ENCODE data around the gene IQGAP3.

The IQGAP3 gene

DNA sequence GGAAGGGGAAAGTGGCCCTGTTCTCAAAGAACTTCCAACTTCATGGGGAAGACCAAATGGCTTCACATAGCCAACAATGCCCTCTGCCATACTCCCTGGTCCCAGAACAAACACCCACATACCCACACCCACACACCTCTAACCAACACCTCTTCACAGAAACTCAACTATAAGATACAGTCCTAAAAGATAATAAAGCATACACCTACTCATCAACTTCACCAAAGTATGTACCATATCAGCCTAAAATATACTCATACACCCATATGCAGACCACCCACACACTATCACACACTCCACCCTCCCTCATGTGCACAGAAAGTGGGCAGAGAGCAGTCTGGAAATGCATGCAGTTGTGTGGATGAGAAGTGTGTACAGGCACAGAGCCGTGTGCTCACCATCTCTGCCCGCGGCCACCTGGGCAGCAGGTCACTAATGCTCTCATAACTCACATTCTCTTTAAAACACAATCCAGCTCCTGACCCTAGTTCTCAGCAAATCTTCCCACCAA, 27.7 kb downstream of the IQGAP3 start:
- no peak for DNase-seq (ENCODE audit: low read depth in 3 of 3)

- no peak for DNase-seq (ENCODE audit: low read depth in 3 of 3)
Measured at GRCh38 chr1:156543066-156543465, 29.3 kb downstream of the IQGAP3 start.

- DNase-seq (ENCODE audit: low read depth in 3 of 3), result no peak
Measured at GRCh38 chr1:156540955-156541354, 31.4 kb downstream of the IQGAP3 start.

DNA sequence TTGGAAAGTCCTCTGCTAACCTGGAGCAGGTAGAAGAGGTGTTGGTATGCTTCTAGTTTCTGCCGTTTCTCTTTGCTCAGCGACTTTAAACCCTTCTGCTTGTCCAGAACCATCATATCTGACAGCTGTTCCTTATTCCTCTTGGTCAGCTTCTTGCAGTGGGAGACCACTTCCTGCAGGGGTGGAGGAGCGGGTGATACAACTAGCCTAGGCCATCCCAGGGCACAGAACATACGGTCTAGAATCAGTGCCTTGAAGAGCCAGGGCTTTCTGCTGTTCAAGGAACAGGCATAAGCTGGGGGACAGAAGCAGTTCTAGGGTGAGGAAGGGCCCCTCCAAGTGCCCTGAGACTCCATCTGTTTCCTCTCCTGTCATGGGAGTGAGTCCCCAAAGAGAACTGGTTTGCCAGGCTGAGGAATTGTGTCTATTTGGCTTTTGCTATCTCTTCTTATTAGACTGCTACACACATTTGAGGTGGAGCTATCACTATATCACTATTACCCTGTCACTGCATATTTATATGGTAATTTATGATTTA, 32.5 kb downstream of the IQGAP3 start:
- DNase-seq (ENCODE audit: low read depth in 3 of 3), result no peak

DNA sequence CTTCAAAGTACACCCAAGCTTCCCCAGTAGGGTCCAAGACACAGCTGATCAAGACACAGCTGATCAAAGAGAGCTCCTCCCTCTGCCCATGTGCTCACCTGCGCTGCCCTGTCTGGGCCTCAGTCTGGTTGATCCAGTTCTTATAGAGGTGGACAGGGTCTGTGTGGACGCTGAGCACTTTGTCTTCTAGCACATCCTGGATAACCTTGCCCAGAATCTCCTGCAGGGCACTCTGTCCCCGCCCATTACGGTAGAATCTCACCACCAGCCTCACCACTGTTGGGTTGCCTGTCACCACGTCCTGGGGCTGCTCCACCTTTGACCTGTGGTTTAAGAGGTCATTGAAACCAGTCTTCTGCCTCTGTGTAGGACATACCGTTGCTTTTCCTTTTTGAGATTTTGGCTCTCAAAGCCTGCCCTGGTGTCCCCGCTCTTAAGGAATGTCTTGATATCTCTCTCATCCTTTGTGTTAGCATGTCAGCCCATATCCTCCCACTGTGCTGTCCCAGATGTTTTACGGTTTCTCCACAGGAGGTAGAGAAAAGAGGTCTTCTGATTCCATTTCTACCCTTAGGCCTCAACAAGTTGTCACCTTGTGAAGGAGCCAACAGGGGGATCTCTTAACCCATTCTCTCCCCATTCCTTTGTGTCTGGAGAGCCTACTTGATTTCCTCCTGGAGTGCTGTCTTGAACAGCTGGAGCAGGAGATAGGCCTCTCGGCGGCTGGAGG, 33.5 kb downstream of the IQGAP3 start:
- DNase-seq (ENCODE audit: low read depth in 3 of 3), result no peak

- DNase-seq (ENCODE audit: low read depth in 3 of 3), result no peak
Measured at GRCh38 chr1:156537027-156537426, 35.3 kb downstream of the IQGAP3 start.

DNA sequence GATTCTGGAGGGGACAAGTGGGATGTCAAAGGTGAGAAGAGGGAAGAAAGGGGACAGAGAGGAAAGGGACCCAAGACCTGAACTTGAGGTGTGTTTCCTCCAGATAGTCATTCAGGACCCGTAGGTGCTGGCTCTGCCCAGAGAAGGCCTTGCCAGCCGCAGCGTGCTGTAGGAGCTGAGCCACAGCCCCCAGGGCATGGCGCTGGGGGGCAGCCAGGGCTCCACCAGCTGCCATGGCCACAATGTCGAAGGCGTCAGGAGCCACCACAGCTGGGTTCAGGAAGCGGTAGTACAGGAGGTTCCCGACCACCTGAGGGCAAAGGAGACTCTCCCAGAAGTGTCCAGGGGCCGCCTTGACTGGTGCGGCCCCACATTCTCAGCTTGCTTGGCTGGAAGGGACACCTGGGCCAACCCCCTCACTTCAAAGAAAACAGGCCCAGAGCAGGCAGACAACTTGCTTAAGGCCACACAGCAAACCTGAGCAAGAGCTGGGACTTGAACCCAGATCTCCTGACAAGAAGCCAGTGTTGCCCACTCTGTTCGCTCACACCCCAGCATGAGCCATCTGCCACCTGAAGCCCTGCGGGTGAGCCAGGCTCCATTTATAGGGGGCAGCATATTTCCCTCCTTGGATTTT, 37.8 kb downstream of the IQGAP3 start:
- no peak for DNase-seq (ENCODE audit: low read depth in 3 of 3)

- no peak for DNase-seq (ENCODE audit: low read depth in 3 of 3)
Measured at GRCh38 chr1:156533568-156534220, 38.7 kb downstream of the IQGAP3 start.

- no peak for DNase-seq (ENCODE audit: low read depth in 3 of 3)
Measured at GRCh38 chr1:156532374-156532773, 40.0 kb downstream of the IQGAP3 start.

- DNase-seq (ENCODE audit: low read depth in 3 of 3), result no peak
Measured at GRCh38 chr1:156530006-156530405, 42.4 kb downstream of the IQGAP3 start.

- DNase-seq (ENCODE audit: low read depth in 3 of 3), result no peak
Measured at GRCh38 chr1:156528875-156529425, 43.4 kb downstream of the IQGAP3 start.

DNA sequence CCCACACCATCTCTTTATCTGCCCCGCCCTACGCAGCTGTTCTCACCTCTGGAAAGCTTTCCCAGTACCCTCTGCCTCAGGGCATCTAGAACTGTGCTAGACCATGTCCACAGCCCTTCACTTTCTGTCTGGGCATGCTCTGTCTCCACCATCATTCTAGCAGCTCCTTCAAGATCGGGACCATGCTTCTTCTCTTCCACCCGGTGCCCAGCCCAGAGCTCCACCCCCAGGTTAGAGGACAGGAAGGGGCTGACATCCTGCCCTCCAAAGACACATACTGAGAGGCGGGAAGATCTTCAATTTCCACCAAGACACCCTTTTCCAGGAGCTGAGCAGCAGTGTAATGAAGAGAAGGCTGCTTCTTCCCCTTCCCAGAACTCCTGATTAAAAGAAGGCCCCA, 44.1 kb downstream of the IQGAP3 start:
- no peak for DNase-seq (ENCODE audit: low read depth in 3 of 3)

GRCh38 chr1:156527584-156527983, 44.8 kb downstream of the IQGAP3 start:
- DNase-seq (ENCODE audit: low read depth in 3 of 3), result no peak

DNA sequence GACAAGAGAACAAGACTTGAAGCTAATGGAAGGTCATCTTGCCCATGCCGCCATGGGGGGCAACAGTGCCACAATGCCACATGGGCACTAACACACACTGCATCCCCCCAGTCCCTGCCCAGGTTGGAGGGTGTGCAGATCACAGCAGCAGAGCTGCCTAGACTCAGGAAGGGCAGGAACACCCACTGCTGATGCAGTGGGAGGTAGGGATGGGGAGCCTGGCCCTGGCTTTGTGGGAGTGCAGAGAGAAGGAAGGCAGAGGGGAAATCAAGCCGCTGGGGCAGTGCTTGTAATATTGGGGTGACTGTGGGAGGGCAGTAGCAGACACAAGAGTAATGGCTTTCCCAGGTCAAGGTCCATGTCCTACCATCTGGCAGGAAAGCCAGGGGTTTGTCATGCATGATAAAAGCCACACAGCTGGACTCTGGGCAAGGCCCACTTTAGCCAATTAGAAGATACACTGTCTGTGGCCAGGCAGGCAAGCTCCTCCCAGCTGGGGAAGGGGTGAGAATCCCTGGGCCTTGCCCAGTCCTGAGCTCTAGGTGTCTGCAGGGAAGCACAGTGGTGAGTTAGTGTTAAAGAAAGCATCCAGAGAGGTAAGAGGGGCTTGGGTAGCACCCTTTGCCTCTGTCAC, 46.4 kb downstream of the IQGAP3 start:
- DNase-seq (ENCODE audit: low read depth in 3 of 3), result no peak

DNA sequence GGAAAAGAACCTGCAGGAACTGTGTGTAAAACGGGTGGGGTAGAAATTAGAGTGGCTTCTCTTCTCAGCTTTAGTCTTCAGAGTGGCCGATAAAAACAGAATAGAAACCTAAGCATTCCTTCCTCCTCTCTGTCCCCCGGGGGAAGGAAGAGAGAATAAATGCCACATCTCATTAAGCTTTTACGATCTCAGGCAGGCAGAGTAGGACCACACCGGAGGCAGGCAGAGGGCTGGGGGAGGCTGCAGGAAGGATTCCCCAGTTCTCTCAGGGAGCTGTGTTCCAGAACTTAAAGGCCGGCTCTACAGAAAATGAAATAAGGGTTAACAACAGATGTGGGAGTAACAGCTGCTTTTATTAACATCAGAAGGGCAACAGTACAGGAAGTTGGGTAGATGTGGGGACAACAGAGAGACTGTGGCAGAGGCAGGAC, 47.3 kb downstream of the IQGAP3 start:
- no peak for DNase-seq (ENCODE audit: low read depth in 3 of 3)

DNA sequence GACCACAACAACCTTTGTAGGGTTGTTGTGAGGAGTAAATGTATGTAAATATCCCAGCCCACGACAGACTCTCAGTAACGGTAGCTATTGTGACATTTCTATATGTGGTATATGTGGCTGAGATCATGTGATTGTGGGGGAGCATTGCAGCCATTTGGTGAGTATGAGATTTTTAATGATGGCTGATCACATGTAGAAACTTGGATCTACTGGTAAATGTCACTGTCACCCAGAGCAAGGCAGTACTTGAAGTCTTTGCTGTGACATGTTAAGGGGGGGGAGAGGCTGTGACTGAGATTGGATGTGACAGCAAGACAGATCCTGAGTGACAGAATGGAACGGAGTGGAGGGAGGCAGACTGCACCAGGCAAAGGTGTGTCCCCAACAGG, 47.9 kb downstream of the IQGAP3 start:
- DNase-seq (ENCODE audit: low read depth in 3 of 3), result no peak

GRCh38 chr1:156523801-156524480, 48.4 kb downstream of the IQGAP3 start:
- no peak for DNase-seq (ENCODE audit: low read depth in 3 of 3)

DNA sequence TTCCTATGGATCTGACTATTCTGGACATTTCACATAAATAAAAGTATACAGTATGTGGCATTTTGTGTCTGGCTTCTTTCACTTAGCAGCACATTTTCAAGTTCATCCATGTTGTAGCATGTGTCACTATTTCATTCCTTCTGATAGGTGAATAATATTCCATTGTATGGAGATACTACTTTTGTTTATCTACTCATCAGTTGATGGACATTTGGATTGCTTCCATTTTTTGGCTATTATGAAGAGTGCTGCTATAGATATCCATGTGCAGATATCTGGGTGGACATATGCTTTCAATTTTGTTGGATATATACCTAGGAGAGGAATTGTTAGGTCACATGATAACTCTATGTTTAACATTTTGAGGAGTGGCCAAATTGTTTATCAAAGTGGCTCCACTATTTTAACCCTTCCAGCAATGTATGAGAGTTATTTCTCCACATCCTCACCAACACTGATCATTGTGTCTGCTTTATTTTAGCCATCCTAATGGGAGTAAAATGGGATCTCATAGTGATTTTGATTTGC, 49.9 kb downstream of the IQGAP3 start:
- no peak for DNase-seq (ENCODE audit: low read depth in 3 of 3)

GRCh38 chr1:156517748-156518147, 54.6 kb downstream of the IQGAP3 start:
- no peak for DNase-seq (ENCODE audit: low read depth in 3 of 3)

GRCh38 chr1:156516821-156517220, 55.5 kb downstream of the IQGAP3 start:
- no peak for DNase-seq (ENCODE audit: low read depth in 3 of 3)

- DNase-seq (ENCODE audit: low read depth in 3 of 3), result no peak
Measured at GRCh38 chr1:156515956-156516355, 56.4 kb downstream of the IQGAP3 start.
